GM10266 (cell line): ENCODE measurements around the gene SNX7.

Experiments
- DNase-seq: peaks from one replicate; pipeline ENCODE4 v3.0.0; 2012; ENCODE audit errors: extremely low spot score
- TF ChIP-seq, protein P1 (sequence below): IDR thresholded peaks from 2 replicates; pipeline ENCODE4 v1.5.1; 2012; ENCODE audit warnings: mild to moderate bottlenecking, low read depth; ENCODE audit not compliant: control insufficient read depth, insufficient read depth; ENCODE audit errors: missing control alignments

SNX7 gene

DNA sequence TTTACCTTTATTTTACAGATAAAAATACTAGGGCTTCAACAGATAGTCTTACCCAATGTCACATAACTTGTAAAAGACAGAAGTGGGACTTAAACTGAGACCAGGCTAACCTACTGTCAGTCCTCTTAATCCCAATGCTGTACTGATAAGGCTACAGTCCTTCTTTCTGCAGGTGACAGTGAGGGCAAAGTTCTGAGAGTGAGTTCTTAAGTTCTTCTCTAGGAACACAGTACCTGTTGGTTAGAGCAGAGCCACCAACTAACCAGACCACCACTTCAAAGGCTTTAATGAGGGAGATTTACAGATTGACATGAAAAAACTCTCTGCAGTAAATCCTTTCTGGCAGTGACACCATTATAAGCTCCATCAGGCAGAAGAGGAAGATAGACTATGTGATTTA lies 74.2 kb downstream of the SNX7 start:
- TF ChIP-seq, protein P1, sequence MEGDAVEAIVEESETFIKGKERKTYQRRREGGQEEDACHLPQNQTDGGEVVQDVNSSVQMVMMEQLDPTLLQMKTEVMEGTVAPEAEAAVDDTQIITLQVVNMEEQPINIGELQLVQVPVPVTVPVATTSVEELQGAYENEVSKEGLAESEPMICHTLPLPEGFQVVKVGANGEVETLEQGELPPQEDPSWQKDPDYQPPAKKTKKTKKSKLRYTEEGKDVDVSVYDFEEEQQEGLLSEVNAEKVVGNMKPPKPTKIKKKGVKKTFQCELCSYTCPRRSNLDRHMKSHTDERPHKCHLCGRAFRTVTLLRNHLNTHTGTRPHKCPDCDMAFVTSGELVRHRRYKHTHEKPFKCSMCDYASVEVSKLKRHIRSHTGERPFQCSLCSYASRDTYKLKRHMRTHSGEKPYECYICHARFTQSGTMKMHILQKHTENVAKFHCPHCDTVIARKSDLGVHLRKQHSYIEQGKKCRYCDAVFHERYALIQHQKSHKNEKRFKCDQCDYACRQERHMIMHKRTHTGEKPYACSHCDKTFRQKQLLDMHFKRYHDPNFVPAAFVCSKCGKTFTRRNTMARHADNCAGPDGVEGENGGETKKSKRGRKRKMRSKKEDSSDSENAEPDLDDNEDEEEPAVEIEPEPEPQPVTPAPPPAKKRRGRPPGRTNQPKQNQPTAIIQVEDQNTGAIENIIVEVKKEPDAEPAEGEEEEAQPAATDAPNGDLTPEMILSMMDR: no peak
- no peak for DNase-seq

DNA sequence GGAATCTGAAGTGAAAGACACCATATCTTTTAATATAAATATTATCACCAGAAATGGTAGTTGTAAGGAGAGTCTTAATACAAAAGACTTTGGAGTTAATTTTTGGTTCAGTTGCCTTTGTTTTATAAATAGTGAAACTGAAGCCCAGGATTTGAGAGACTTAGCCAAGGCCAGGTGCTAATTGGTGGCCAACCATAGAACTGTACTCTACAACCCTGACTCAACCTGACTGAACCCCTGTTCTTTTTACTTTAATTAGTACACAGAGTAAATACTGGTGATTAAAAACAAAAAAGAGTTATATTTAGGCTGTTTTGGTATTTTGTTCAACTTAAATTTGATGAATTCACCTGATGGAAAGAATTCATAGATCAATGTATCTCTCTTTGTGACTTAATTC lies 76.3 kb downstream of the SNX7 start:
- TF ChIP-seq, protein P1: no peak
- no peak for DNase-seq

DNA sequence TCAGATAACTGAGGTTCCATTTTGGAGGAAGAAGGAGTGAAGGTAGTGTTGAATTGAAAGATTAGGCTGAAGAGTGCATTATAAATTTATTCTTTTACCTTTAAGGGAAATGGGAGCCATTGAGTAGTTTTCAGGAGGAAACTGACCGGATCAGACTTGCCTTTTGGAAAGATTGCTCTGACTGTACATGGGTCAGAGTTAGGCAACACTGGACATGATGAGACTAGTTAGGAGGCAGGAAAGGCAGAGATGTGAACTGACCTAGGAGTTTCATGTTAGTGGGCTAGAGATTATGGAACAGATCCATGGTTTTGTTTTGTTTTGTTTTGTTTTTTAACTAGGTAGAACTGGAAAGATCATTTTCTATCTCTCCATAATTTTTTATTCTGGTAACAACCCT lies 78.2 kb downstream of the SNX7 start:
- TF ChIP-seq, protein P1: no peak

DNA sequence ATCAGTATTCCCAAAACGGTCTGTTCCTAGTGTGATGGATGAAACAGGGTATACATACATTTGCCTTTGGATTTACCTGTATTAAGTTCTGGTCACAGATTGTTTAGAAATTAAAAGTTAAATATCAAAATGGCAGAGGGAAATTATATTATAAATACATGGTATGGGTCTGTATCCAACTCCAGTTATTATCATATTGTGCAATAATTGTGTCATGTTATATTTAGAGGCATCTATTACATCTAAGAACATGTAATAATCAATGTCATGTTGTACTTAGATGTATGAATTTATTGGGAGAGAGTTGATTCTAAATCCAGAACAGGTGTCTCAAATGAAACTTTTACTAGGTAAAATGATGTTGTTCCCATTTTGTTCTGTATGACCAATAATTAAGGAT lies 79.6 kb downstream of the SNX7 start:
- TF ChIP-seq, protein P1: no peak
- DNase-seq: no peak

More for the DNA sequence above, 78.2 kb downstream of the SNX7 start:
- no peak for DNase-seq

DNA sequence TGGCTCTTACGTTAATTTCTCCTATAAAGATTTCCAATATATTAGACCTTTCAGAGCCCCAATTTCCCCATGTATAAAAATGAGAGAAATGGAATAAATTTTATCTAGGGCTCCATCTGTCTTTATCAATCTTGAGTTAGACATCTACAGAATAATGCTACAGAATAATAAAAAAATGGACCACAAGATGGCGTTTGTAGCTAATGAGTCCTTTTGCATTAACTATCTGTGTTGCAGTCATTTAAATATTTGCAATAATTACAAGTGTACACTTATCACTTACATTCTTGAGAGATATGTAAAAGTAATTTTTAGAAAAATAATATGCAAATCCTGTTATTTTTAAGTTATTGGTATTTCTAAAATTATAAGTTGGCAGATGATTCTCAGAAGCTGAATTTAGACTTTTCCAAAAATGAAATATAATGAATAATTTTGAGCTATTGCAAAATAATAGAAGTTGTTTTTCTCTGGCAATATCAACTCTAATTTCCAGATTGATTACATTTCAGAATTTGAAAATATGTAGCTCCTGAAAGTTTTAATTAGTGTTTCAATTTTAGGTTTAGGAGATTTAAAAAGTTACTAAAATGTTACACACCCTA lies 87.7 kb downstream of the SNX7 start:
- TF ChIP-seq, protein P1: peak; percentile 40
- peak; percentile 8 for DNase-seq

DNA sequence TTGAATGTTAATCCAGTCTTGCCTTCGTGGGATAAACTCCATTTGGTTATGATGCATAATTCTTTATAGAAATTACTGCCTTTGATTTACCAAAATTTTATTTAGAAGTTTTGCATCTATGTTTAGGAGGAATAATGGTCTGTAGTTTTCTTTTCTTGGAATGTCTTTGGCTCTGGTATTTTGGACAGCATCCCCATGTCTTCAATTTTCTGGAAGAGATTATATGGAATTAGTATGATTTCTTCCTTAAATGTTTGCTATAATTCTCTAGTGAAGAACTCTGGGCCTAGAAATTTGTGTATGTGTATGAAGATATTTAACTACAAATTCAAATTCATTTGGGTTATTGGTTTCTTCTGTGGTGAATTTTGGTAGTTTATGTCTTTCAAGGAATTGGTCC lies 92.7 kb downstream of the SNX7 start:
- TF ChIP-seq, protein P1: no peak
- no peak for DNase-seq

DNA sequence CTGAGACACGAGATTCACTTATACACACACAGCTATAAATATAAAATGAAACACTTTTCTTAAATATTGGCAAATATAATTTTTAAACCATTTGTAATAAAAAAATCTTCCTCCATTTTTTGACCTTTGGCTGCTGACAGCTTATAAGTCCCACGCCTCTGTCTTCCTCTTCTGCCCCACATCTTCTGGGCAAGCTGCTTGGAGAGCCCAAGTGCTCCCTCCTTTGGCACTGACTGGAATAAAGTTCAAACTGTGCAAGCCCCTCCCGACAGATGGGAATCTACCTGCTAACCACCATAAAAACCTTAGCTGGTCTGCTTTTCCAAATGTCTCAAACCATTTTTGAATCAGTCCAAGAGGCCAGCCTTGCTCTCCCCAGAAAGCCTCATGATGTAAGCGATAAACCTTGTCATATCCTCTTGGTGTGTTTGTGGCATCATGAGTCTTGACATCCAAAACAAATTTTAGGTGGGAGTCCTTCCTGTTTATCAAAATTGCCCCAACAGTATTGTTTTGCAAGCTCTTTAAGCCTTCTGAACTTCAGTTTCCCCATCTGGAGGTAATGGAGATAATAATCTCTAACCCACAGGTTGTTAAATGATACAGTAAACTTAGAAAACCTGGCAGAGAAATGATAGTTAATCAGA lies 99.8 kb downstream of the SNX7 start:
- no peak for DNase-seq
- TF ChIP-seq, protein P1: peak; percentile 16
